Hematopoietic multipotent progenitor cell (in vitro differentiated cells): Measurements from ENCODE around the gene TMEM63A. TPM values are rescaled to one million over a fixed set of nuclear protein-coding genes. Genes with fewer than 3 reads are reported as not detected.
"Not testable (repeated sequence)": the region's sequence is repeated elsewhere in the genome, so short reads cannot be mapped to it uniquely, and the experiment has no call there.

Experiments used
- DNase-seq, 3 donors: peaks; one replicate each; pipeline ENCODE4 v3.0.0-alpha.2; 2011 to 2015; ENCODE audit warnings: low read depth in 2 of 3, low spot score in 2 of 3
- total RNA-seq: library from RNA; depleted of rRNA; stranded (reverse); fragments of >200 nt; gene quantifications from one replicate; pipeline ENCODE4 v1.2.3, GENCODE V29; 2012

Gene TMEM63A
- total RNA-seq, 1 donor = 70.0 TPM

- no peak for DNase-seq
Measured at GRCh38 chr1:225808136-225808535, 74.0 kb downstream of the TMEM63A start.

GRCh38 chr1:225806736-225807135, 75.4 kb downstream of the TMEM63A start:
- DNase-seq = not testable (repeated sequence)

- DNase-seq = no peak
Measured at GRCh38 chr1:225806249-225806648, 75.9 kb downstream of the TMEM63A start.

GRCh38 chr1:225801146-225801545, 81.0 kb downstream of the TMEM63A start:
- not testable (repeated sequence) for DNase-seq

GRCh38 chr1:225796097-225796496, 86.1 kb downstream of the TMEM63A start:
- DNase-seq = not testable (repeated sequence)

Other genes starting within 250 kb of the TMEM63A start
- gene ENAH, start 229.3 kb downstream of the TMEM63A start, total RNA-seq = 0.54 TPM
- gene SRP9, start 104.6 kb downstream of the TMEM63A start, total RNA-seq = 126 TPM
- 3.2 TPM for gene EPHX1, start 72.3 kb downstream of the TMEM63A start, total RNA-seq
- gene LEFTY1, start 6.8 kb upstream of the TMEM63A start, total RNA-seq = under 0.01 TPM
- 135 TPM for gene PYCR2, start 41.9 kb upstream of the TMEM63A start, total RNA-seq
- 0.27 TPM for gene LEFTY2, start 58.8 kb upstream of the TMEM63A start, total RNA-seq
- gene SDE2, start 117.0 kb upstream of the TMEM63A start, total RNA-seq = 21.5 TPM
- gene H3-3A, start 180.3 kb upstream of the TMEM63A start, total RNA-seq = 419 TPM